GM18867 (cell line): Measurements from ENCODE around the gene PCDH15.

Experiments
- ATAC-seq: cut with Tn5 transposase; IDR thresholded peaks from one replicate; pipeline ENCODE4 v1.9.1; 2021; ENCODE audit warnings: mild to moderate bottlenecking, moderate library complexity; ENCODE audit not compliant: unreplicated experiment

PCDH15 gene

GRCh38 chr10:54139819-54140428, 661.1 kb downstream of the PCDH15 start:
- no peak for ATAC-seq

DNA sequence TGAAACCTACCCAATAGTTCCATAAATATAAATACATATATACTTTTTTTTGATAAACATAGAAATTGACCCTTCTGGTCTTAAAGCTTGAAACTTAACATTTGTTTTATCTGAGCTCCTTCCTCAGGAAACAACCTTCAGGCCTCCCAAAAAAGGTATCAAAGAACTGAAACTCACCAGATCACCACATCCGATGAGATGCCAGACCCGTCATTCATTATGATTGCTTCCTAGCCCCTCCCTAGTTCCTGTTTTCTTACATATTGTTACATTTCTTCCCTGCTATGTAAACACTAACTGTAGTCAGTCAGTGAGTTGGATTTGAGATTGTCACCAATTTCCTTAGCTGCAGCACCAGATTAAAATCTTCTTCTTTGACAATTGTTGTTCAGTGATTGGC, 663.6 kb downstream of the PCDH15 start:
- ATAC-seq: no peak

DNA sequence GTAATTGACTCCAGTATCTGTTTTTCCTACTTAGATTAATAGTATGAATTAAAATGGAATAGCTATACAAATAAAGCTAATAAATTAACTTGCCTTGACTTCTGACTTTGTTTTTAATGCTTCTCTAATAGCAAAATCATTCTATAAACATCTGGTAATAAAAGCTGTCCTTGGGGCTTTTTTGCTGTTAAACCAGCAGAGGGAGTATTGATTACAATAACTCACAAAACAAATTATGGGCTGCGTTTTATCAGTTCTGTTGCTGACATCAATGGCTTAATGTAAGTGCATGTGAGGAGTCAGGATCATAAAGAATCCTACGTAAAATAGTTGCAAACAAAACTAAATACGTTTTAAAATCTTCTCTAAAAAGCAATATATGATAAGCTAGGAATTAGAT, 667.8 kb downstream of the PCDH15 start:
- no peak for ATAC-seq

DNA sequence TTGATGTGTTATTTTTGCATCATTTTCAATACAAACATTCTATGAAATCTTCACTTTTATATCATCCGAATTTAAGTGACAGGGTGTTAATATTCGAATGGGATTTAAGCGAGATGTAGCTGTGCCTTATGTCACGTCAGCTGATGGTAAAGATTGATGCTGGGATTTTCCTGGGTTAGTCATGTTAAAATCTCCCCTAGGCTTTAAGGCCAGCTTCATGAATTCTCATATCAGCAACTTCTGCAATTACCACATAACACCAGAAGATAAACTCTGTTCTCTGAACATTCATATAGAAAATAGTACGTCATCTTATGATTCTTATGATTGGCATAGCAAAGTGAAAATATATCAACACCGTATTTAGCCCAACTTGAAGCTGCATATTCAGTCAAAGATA, 669.2 kb downstream of the PCDH15 start:
- ATAC-seq: peak; percentile 66

DNA sequence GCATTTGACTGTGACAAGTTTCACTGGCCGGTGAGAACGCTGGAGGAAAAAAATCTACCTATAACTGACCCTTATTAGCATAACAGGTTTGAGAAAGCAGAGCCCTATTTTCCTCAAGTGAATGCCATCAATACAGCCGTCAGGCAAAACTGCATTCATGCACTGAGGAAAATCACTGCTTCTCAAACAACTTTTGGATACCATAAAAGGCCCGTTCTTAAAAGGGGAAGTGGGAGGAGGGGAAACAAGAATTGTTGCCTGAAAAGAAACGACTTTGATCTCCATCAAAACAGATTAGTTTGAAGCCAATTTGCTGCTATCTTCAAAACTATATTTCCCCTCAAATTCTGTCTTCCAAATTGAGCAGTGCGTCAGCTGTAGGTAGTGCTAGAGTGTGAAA, 670.6 kb downstream of the PCDH15 start:
- ATAC-seq: no peak

DNA sequence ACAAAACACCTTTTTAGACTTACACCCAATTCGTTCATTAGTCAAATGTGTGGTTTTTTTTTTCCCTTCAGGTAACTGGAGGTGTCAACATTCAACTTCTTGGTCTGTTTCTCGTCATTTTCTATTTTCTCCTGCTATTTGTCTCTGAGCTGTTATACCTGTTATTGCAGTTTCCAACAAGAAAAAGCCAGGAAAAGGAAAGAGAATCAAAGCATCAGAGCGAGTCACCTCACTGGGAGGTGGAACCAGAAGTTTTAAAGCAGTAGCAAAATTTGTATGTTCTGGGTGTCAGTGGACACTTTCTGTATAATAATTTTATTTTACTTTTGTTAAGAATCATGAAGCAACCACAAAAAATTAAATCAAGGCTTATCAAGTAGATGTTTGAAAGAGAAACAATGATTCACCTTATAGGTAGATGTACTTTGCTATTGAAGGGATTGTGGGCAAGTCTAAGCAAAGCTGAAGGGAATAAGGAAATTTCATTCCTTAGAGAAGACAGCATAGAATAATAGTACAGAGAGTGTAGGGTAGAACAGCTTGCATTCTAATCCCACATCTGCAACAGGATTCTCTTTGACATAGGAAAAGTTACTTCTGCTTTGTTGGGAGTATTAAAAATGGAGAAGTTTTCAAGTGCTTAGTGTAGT, 675.8 kb downstream of the PCDH15 start:
- no peak for ATAC-seq

DNA sequence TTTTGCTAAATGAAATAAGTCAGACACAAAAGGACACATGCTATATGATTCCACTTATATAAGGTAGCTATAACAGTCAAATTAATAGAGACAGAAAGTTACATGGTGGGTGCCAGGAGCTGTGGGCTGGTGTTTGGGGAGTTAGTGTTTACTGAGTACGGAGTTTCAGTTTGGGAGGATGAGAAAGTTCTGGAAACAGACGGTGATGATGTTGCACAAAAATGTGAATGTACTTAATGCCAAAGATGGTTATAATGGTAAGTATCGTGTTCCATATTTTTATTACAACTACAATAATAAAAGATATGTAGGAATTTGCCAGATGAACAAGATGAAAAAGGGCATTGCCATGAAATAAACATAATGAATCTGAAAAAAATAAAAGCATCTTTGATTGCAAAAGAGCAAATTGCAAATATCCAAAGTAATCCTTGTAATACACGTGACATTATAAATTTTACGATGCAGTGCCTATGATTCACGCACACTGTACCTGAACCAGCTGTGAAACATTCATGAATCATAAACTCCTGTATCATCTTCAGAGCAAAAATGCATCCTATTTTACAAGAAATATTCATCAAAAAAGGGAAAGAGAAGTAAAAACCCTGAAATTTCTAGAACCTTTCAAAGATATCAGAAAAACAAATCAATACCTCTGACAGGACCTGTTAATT, 676.7 kb downstream of the PCDH15 start:
- ATAC-seq: no peak

DNA sequence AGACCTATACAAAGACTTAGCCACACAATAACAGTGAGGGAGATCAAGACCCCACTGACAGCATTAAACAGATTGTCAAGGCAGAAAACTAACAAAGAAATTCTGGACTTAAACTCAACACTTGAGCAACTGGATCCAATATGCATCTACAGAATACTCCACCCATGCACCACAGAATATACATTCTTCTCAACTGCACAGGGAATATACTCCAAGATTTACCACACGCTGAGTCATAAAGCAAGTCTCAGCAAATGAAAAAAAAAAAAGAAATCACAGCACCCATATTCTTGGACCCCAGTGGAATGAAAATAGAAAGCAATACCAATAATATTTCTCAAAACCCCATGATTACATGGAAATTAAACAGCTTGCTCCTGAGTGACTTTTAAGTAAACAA, 680.2 kb downstream of the PCDH15 start:
- no peak for ATAC-seq

- no peak for ATAC-seq
Observed at GRCh38 chr10:54108961-54109360, 692.1 kb downstream of the PCDH15 start.

DNA sequence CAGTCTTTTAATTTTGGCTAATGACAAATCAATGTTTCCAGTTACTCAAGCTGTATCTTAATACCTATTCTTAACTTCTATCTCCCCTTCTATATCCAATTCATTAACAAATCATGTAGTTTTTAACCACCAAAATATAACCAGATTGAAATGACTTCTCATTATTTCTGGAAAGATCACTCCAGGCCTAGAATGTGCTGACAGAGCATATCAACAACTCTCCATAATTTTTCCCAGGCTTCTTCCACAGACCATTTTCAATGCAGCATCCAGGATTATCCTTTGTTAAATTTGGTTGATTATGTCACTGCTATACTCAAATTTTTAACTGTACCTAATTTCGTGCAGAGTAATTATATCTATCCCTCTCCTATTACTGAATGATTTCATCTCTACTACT, 704.1 kb downstream of the PCDH15 start:
- no peak for ATAC-seq

- ATAC-seq: no peak
Observed at GRCh38 chr10:54094321-54094720, 706.7 kb downstream of the PCDH15 start.

GRCh38 chr10:54091237-54091636, 709.8 kb downstream of the PCDH15 start:
- ATAC-seq: no peak

DNA sequence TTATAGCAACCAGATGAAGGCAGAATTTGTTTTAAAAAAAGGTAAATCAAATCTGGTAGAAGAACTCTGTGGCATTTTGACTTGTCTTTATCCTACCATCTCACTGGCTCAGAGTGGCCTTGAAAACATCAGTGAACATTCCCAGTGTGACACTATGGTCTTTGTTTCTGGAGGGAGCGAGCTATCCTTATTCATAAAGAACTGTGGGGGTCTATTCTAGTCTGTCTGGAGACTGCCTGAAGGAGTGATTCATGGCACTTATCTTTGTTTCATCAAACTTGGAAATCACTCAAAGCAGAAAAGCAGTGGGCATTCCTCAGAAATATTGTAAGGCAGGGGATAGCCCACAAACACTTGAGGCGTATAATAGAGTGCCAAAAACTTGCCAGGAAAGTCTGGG, 719.1 kb downstream of the PCDH15 start:
- no peak for ATAC-seq

GRCh38 chr10:54067361-54067760, 733.7 kb downstream of the PCDH15 start:
- ATAC-seq: no peak

DNA sequence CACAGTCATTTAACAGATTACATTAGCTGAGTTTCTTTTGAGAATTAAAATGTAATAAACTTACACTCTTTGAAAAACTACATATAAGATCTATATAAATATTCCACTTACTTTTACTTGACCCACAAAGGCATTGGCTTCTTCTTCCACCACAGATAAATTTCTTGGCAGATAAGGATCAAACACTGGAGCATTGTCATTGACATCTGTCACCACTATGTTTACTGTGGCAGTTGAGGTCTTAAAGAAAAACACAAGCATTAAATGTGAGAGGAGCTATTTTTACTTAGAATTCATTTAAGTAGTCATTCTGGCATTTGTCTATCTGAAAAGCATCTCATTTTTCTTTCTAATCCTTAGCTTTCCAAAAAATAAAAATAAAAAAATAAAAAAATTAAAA, 734.4 kb downstream of the PCDH15 start:
- ATAC-seq: no peak

GRCh38 chr10:54065106-54065505, 735.9 kb downstream of the PCDH15 start:
- no peak for ATAC-seq

DNA sequence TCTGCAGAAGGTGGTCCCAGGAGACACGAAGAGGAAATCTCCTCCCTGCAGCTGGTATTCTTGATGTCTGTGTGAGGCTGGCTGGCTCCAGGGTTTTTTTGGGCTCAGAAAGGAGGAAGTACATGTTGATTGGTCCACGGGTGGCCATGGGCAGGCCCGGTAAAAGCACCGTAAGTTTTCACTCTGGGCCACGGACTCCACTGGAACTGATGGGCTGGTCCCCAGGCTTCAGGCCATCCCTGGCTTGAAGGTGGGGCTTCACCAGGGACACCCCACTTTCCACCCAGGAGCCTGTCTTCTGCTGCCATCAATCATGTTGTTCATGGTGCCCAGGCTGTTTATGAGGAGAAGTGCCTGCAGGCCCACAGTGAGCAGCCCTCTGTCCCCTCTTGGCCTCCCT, 736.8 kb downstream of the PCDH15 start:
- no peak for ATAC-seq

GRCh38 chr10:54063514-54063913, 737.5 kb downstream of the PCDH15 start:
- ATAC-seq: no peak

GRCh38 chr10:54060572-54060971, 740.5 kb downstream of the PCDH15 start:
- no peak for ATAC-seq

- no peak for ATAC-seq
Observed at GRCh38 chr10:54057357-54057756, 743.7 kb downstream of the PCDH15 start.

DNA sequence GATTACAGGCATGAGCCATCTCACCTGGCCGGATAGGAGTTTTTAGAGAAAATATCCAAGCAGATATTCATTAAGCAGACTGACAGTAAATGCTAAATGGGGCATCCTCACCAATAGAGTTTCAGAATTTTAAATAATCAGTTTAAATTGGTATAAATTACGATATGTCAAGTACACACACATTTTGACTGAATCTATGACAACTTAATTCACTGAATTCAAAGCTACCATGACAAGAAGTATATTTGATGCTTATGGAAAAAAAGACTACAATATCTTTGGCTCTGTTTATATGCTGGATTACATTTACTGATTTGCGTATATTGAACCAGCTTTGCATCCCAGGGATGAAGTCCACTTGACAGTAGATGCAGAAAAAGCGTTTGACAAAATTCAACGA, 774.7 kb downstream of the PCDH15 start:
- ATAC-seq: no peak

- no peak for ATAC-seq
Observed at GRCh38 chr10:54011117-54011516, 789.9 kb downstream of the PCDH15 start.
